Hepatocyte (in vitro differentiated cells): ENCODE measurements around the gene RUNDC3A. TPM values are rescaled to one million over a fixed set of nuclear protein-coding genes. Genes with fewer than 3 reads are reported as not detected.

ENCODE experiments used
- DNase-seq: peaks from one replicate; pipeline ENCODE4 v3.0.0-alpha.2; 2016; ENCODE audit warnings: low spot score
- H2AFZ ChIP-seq: fragments of 200-600 bp; sonication (generic); 2 replicates; pipeline ENCODE4 v1.6.0; 2016; ENCODE audit warnings: antibody characterized with exemption, mild to moderate bottlenecking
- H3K27ac ChIP-seq: fragments of 200-600 bp; sonication (generic); 2 replicates; pipeline ENCODE4 v1.5.1; 2016; ENCODE audit warnings: mild to moderate bottlenecking
- H3K27me3 ChIP-seq: fragments of 200-600 bp; sonication (generic); 2 replicates; pipeline ENCODE4 v1.6.1; 2016
- H3K36me3 ChIP-seq: fragments of 200-600 bp; sonication (generic); replicated peaks from 2 replicates; pipeline ENCODE4 v1.5.1; 2016; ENCODE audit warnings: low read depth; ENCODE audit not compliant: insufficient read depth
- H3K4me1 ChIP-seq: fragments of 200-600 bp; sonication (generic); 2 replicates; pipeline ENCODE4 v1.5.1; 2016; ENCODE audit warnings: mild to moderate bottlenecking, moderate library complexity; ENCODE audit not compliant: insufficient read depth
- H3K4me2 ChIP-seq: fragments of 200-600 bp; sonication (generic); 2 replicates; pipeline ENCODE4 v1.6.0; 2016
- H3K4me3 ChIP-seq: fragments of 200-600 bp; sonication (generic); 2 replicates; pipeline ENCODE4 v1.5.1; 2016; ENCODE audit warnings: mild to moderate bottlenecking
- H3K79me2 ChIP-seq: fragments of 200-600 bp; sonication (generic); 2 replicates; pipeline ENCODE4 v1.6.0; 2017; ENCODE audit warnings: mild to moderate bottlenecking
- H3K9me2 ChIP-seq: fragments of 200-600 bp; sonication (generic); replicated peaks from 2 replicates; pipeline ENCODE4 v1.6.0; 2017; ENCODE audit warnings: mild to moderate bottlenecking; ENCODE audit not compliant: insufficient read depth
- H3K9me3 ChIP-seq: fragments of 200-600 bp; sonication (generic); 2 replicates; pipeline ENCODE4 v1.5.1; 2016; ENCODE audit warnings: low read depth, mild to moderate bottlenecking
- H4K20me1 ChIP-seq: fragments of 200-600 bp; sonication (generic); 2 replicates; pipeline ENCODE4 v1.6.0; 2016; ENCODE audit warnings: mild to moderate bottlenecking; ENCODE audit not compliant: insufficient read depth, poor library complexity, severe bottlenecking
- CTCF ChIP-seq: fragments of 200-600 bp; sonication (generic); IDR thresholded peaks from 2 replicates; pipeline ENCODE4 v1.5.1; 2016; ENCODE audit warnings: antibody characterized with exemption, mild to moderate bottlenecking; ENCODE audit not compliant: poor library complexity
- EZH2 ChIP-seq: fragments of 200-600 bp; sonication (generic); IDR thresholded peaks from 2 replicates; pipeline ENCODE4 v1.6.1; 2016; ENCODE audit warnings: antibody characterized with exemption, mild to moderate bottlenecking, borderline replicate concordance
- EZH2phosphoT487 ChIP-seq: fragments of 200-600 bp; sonication (generic); IDR thresholded peaks from one replicate; pipeline ENCODE4 v1.6.1; 2018; ENCODE audit warnings: antibody characterized with exemption, mild to moderate bottlenecking, low read depth, moderate library complexity; ENCODE audit not compliant: unreplicated experiment, severe bottlenecking
- WGBS: methylation state at CpG from one replicate; pipeline ENCODE4 v1.1.6; 2016; ENCODE audit warnings: low lambda C conversion rate; ENCODE audit errors: missing lambda C conversion rate; 5-methylcytosine and 5-hydroxymethylcytosine counted together
- polyA plus RNA-seq: library from polyadenylated mRNA; unstranded; fragments of >200 nt; fragmentation: Nextera tagmentation; extraction: Ambion mirVana; gene quantifications from 2 replicates; pipeline ENCODE4 v1.2.1, GENCODE V29; 2016
- total RNA-seq: library from RNA; depleted of rRNA; stranded (reverse); fragments of >200 nt; gene quantifications from 2 replicates; pipeline ENCODE4 v1.2.3, GENCODE V29; 2014

The RUNDC3A gene
- total and polyA plus RNA-seq, 2 experiments from 2014 or later: 0.40 to 2.1 TPM

- H3K4me3 ChIP-seq: no peak overlapping the region
- H3K27ac ChIP-seq: no peak overlapping the region
- H2AFZ ChIP-seq: no peak overlapping the region
- H3K9me2 ChIP-seq: no peaks in the 10 kb centered on the region
- no peak overlapping the region for H3K4me2 ChIP-seq
- H3K27me3 ChIP-seq: no peaks in the 10 kb centered on the region
- DNase-seq: no peak
- H3K36me3 ChIP-seq: no peaks in the 10 kb centered on the region
- no peak for TF ChIP-seq EZH2
- TF ChIP-seq EZH2phosphoT487: no peak
- H3K9me3 ChIP-seq: no peaks in the 10 kb centered on the region
- peaks cover 15% of the 10 kb centered on the region for H3K79me2 ChIP-seq
- 94% methylated on average over 12 of the region's 12 CpGs for WGBS
- H4K20me1 ChIP-seq: no peaks in the 10 kb centered on the region
- peaks cover 4% of the 10 kb centered on the region for H3K4me1 ChIP-seq
Measured at GRCh38 chr17:44349553-44350070, 41.2 kb downstream of the RUNDC3A start.

- Histone ChIP-seq H3K9me3 (no peaks in the 10 kb centered on the region), H3K4me2 (no peak overlapping the region), H3K4me3 (no peak overlapping the region), H3K27ac (no peak overlapping the region), H3K36me3 (no peaks in the 10 kb centered on the region), H3K27me3 (no peaks in the 10 kb centered on the region), H3K9me2 (no peaks in the 10 kb centered on the region), H3K4me1 (peaks cover 4% of the 10 kb centered on the region), H2AFZ (no peak overlapping the region), H4K20me1 (no peaks in the 10 kb centered on the region), H3K79me2 (peaks cover 15% of the 10 kb centered on the region)
- 68% methylated on average over 6 of the region's 6 CpGs for WGBS
- TF ChIP-seq EZH2phosphoT487: no peak
- TF ChIP-seq CTCF: peak; percentile 65
- TF ChIP-seq EZH2: no peak
- peak; percentile 82 for DNase-seq
Measured at GRCh38 chr17:44350733-44351226, 42.4 kb downstream of the RUNDC3A start.

GRCh38 chr17:44351464-44351863 lies 43.1 kb downstream of the RUNDC3A start:
- no peak for DNase-seq
- TF ChIP-seq EZH2phosphoT487: no peak
- no peak for TF ChIP-seq CTCF
- TF ChIP-seq EZH2: no peak
- H2AFZ ChIP-seq: no peak overlapping the region
- peaks cover 9% of the 10 kb centered on the region for H3K79me2 ChIP-seq
- H3K4me1 ChIP-seq: peaks cover 4% of the 10 kb centered on the region
- H3K9me3 ChIP-seq: no peaks in the 10 kb centered on the region
- H4K20me1 ChIP-seq: no peaks in the 10 kb centered on the region
- H3K36me3 ChIP-seq: no peaks in the 10 kb centered on the region
- H3K4me2 ChIP-seq: no peak overlapping the region
- H3K9me2 ChIP-seq: no peaks in the 10 kb centered on the region
- H3K27me3 ChIP-seq: no peaks in the 10 kb centered on the region
- no peak overlapping the region for H3K4me3 ChIP-seq
- H3K27ac ChIP-seq: no peak overlapping the region
- 88% methylated on average over 7 of the region's 8 CpGs for WGBS

- Histone ChIP-seq H3K4me3 (no peak overlapping the region), H3K27ac (no peak overlapping the region), H3K27me3 (no peaks in the 10 kb centered on the region), H3K36me3 (no peaks in the 10 kb centered on the region), H3K79me2 (peaks cover 3% of the 10 kb centered on the region), H3K9me3 (no peaks in the 10 kb centered on the region), H3K4me1 (peaks cover 4% of the 10 kb centered on the region), H3K9me2 (no peaks in the 10 kb centered on the region), H3K4me2 (no peak overlapping the region), H2AFZ (no peak overlapping the region), H4K20me1 (no peaks in the 10 kb centered on the region)
- WGBS: 94% methylated on average over 36 of the region's 36 CpGs
- DNase-seq: no peak
- TF ChIP-seq CTCF: no peak
- TF ChIP-seq EZH2phosphoT487: no peak
- TF ChIP-seq EZH2: no peak
Measured at GRCh38 chr17:44351961-44352827, 43.8 kb downstream of the RUNDC3A start.
